ENCODE results near the gene LRTM2.

Gene LRTM2

GRCh38 chr12:1795785-1796514, 24.4 kb upstream of the LRTM2 start (continued):
- TF ChIP-seq, protein P1, sequence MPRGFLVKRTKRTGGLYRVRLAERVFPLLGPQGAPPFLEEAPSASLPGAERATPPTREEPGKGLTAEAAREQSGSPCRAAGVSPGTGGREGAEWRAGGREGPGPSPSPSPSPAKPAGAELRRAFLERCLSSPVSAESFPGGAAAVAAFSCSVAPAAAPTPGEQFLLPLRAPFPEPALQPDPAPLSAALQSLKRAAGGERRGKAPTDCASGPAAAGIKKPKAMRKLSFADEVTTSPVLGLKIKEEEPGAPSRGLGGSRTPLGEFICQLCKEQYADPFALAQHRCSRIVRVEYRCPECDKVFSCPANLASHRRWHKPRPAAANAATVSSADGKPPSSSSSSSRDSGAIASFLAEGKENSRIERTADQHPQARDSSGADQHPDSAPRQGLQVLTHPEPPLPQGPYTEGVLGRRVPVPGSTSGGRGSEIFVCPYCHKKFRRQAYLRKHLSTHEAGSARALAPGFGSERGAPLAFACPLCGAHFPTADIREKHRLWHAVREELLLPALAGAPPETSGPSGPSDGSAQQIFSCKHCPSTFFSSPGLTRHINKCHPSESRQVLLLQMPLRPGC (tag by site-specific recombination; IDR thresholded peaks at IDR 0.05) = no peak
- TF ChIP-seq ZNF211 (tag by site-specific recombination; IDR thresholded peaks at IDR 0.05; ENCODE audit: low read depth) (no peak), GLIS1 (tag by site-specific recombination; IDR thresholded peaks at IDR 0.05) (peak; percentile 43), ZNF658 (tag by site-specific recombination; IDR thresholded peaks at IDR 0.05) (no peak), ZNF280D (tag by site-specific recombination; IDR thresholded peaks at IDR 0.05) (no peak), ZNF280C (tag by site-specific recombination; IDR thresholded peaks at IDR 0.05) (no peak), ZFHX2 (tag by site-specific recombination; conservative IDR thresholded peaks at IDR 0.05) (peak; percentile 81), ZNF585B (tag by site-specific recombination; IDR thresholded peaks at IDR 0.05) (no peak; the same call in 1 of the 2 replicates), REPIN1 (tag by site-specific recombination; IDR thresholded peaks at IDR 0.05; ENCODE audit: low read depth) (no peak), KLF7 (tag by site-specific recombination; IDR thresholded peaks at IDR 0.05; ENCODE audit: borderline replicate concordance) (no peak), OVOL3 (tag by site-specific recombination; IDR thresholded peaks at IDR 0.05) (no peak), ZNF354C (tag by site-specific recombination; IDR thresholded peaks at IDR 0.05; ENCODE audit: borderline replicate concordance, low read depth) (no peak), TCF7L2 (IDR thresholded peaks at IDR 0.05; ENCODE audit: borderline replicate concordance, low read depth, low read length) (no peak), ZNF350 (tag by site-specific recombination; IDR thresholded peaks at IDR 0.05) (no peak), GLI4 (tag by site-specific recombination; IDR thresholded peaks at IDR 0.05) (peak; percentile 38; the same call in 1 of the 2 replicates), TSHZ1 (tag by site-specific recombination; IDR thresholded peaks at IDR 0.05; ENCODE audit: borderline replicate concordance) (no peak), ZNF311 (tag by site-specific recombination; IDR thresholded peaks at IDR 0.05; ENCODE audit: borderline replicate concordance) (no peak), ZNF221 (tag by site-specific recombination; IDR thresholded peaks at IDR 0.05; ENCODE audit: borderline replicate concordance) (no peak), YY2 (tag by site-specific recombination; IDR thresholded peaks at IDR 0.05) (no peak), RBAK (tag by site-specific recombination; IDR thresholded peaks at IDR 0.05) (no peak), ZNF16 (tag by site-specific recombination; IDR thresholded peaks at IDR 0.05; ENCODE audit: low read depth) (no peak), ZNF600 (tag by site-specific recombination; IDR thresholded peaks at IDR 0.05) (peak; percentile 57; the same call in 1 of the 2 replicates), ZNF133 (tag by site-specific recombination; IDR thresholded peaks at IDR 0.05) (no peak), ZNF792 (tag by site-specific recombination; IDR thresholded peaks at IDR 0.05) (no peak), ZNF530 (tag by site-specific recombination; IDR thresholded peaks at IDR 0.05; ENCODE audit: low read depth) (no peak), ZNF701 (tag by site-specific recombination; IDR thresholded peaks at IDR 0.05) (no peak), FEZF1 (tag by site-specific recombination; IDR thresholded peaks at IDR 0.05) (no peak)
- TF ChIP-seq, protein P2, sequence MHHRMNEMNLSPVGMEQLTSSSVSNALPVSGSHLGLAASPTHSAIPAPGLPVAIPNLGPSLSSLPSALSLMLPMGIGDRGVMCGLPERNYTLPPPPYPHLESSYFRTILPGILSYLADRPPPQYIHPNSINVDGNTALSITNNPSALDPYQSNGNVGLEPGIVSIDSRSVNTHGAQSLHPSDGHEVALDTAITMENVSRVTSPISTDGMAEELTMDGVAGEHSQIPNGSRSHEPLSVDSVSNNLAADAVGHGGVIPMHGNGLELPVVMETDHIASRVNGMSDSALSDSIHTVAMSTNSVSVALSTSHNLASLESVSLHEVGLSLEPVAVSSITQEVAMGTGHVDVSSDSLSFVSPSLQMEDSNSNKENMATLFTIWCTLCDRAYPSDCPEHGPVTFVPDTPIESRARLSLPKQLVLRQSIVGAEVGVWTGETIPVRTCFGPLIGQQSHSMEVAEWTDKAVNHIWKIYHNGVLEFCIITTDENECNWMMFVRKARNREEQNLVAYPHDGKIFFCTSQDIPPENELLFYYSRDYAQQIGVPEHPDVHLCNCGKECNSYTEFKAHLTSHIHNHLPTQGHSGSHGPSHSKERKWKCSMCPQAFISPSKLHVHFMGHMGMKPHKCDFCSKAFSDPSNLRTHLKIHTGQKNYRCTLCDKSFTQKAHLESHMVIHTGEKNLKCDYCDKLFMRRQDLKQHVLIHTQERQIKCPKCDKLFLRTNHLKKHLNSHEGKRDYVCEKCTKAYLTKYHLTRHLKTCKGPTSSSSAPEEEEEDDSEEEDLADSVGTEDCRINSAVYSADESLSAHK (tag by site-specific recombination; IDR thresholded peaks at IDR 0.05) = no peak
